SK-N-MC (cell line): ENCODE results near the gene FIS1.

Source experiments
- EZH2 ChIP-seq: fragments of 200-600 bp; sonication (generic); IDR thresholded peaks from one replicate; pipeline ENCODE4 v1.6.1; 2017; ENCODE audit warnings: antibody characterized with exemption
- POLR2AphosphoS5 ChIP-seq: IDR thresholded peaks from 2 replicates; pipeline ENCODE4 v1.6.1; 2012; ENCODE audit warnings: mild to moderate bottlenecking, low read depth, low read length, borderline replicate concordance

DNA sequence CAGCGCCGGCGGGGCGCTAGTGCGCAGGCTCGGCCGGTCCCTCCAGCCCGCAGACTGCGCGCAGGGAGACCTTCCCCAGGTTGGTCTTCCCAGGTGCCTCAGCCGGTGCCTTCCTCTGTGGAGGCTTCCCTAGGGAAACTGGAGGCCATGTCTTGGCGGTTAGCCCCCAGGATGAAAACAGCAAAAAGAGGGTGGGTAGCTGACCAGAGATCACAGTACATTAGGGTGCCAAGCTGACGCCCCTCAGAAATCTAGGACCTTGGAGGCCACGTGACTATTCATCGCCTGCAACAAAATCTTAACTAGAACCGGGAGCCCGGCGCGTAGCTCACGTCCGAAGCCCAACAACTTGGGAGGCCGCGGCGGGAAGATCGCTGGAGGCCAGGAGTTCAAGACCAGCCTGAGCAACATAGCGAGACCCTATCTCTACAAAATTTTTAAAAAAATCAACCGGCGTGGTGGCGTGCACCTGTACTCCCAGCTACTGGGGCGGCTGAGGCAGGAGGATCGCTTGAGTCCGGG lies 327 bp upstream of the FIS1 start:
- TF ChIP-seq EZH2: no peak
- peak; percentile 82 for TF ChIP-seq POLR2AphosphoS5
